ENCODE measurements around the gene NFATC4. TPM values are rescaled to one million over a fixed set of nuclear protein-coding genes. Genes with fewer than 3 reads are reported as not detected.
A peak's percentile ranks its signal among the peaks of the same experiment; 100 is the strongest.
"Not testable (repeated sequence)": the region's sequence is repeated elsewhere in the genome, so short reads cannot be mapped to it uniquely, and the experiment has no call there.

NFATC4 gene
- total and polyA plus RNA-seq, 9 donors = 35.2 to 71.1 (median 52.0) TPM

DNA sequence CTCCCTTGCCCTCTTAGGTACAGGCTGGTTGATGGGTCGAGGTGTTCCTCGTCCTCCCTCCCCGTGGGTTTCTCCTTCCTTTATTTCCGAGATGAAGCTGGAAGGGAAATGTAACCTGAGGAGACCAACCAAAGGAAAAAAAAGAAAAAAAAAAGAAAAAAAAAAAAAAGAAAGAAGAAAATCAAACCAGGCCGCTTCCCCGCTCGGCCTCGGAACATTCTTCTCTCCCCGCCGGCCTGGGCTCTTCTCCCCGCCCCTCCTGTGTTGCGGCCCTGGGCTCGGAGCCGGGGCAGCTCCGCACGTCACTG is 1.6 kb upstream of the NFATC4 start:
- no peak for DNase-seq
- Histone ChIP-seq H3K36me3 (ENCODE audit: control insufficient read depth, insufficient read depth, low read length) (no peaks in the 10 kb centered on the region), H3K4me1 (ENCODE audit: control insufficient read depth, insufficient read depth, low read length) (peaks cover 45% of the 10 kb centered on the region), H3K4me3 (ENCODE audit: low read length) (peak overlapping the region; percentile 41), H3K9me3 (replicated peaks; ENCODE audit: control insufficient read depth, low read depth, low read length) (no peaks in the 10 kb centered on the region), H3K27ac (ENCODE audit: low read length) (peak overlapping the region; percentile 98), H3K27me3 (ENCODE audit: control insufficient read depth, insufficient read depth, low read length) (peaks cover 5% of the 10 kb centered on the region)
- WGBS (ENCODE audit: insufficient coverage) = 0% methylated on average over 1 of the region's 16 CpGs

DNA sequence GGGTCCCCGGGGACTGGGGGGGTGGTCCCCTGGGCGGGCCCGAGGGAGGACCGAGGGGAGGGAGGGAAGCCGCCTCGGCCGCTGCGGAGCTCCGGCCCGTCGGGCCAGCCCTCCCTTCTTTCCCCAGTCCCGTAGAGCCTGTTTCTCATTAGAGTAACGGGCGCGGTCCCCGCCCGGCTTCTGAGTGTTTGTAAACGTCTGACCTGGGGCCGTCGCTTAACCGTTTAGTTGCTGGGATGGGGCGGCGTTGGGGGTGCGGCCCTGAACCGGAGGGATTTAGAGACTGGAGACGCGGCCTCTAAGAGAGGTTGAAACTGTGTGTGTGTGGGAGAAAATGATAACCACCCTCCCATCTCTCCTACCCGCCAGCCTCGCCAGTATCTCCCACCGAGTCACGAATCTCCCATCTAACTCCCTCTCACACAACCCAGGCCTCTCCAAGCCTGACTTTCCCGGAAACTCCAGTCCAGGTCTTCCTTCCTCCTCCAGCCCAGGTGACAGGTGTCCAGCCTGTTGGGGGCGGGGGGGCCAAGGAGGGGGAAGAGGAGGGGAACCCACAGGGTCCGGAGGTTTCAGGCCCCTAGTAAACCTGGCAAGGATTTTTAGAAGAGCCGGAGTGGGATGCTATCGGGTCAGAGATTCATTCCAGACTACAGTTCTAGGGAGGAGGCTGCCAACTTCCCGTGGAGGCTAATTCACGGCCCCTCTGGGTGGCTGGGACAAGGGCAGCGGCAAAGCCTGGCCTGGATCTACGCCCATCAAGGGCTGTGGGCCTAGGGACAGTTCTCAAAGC is 1.1 kb upstream of the NFATC4 start:
- peak; percentile 97 for DNase-seq
- Histone ChIP-seq H3K9me3 (replicated peaks; ENCODE audit: control insufficient read depth, low read depth, low read length) (no peaks in the 10 kb centered on the region), H3K4me3 (ENCODE audit: low read length) (peak overlapping the region; percentile 41), H3K36me3 (ENCODE audit: control insufficient read depth, insufficient read depth, low read length) (no peaks in the 10 kb centered on the region), H3K27ac (ENCODE audit: low read length) (peak overlapping the region; percentile 98), H3K4me1 (ENCODE audit: control insufficient read depth, insufficient read depth, low read length) (peaks cover 48% of the 10 kb centered on the region), H3K27me3 (ENCODE audit: control insufficient read depth, insufficient read depth, low read length) (peaks cover 5% of the 10 kb centered on the region)
- under 1% methylated on average over 16 of the region's 40 CpGs for WGBS (ENCODE audit: insufficient coverage)

DNA sequence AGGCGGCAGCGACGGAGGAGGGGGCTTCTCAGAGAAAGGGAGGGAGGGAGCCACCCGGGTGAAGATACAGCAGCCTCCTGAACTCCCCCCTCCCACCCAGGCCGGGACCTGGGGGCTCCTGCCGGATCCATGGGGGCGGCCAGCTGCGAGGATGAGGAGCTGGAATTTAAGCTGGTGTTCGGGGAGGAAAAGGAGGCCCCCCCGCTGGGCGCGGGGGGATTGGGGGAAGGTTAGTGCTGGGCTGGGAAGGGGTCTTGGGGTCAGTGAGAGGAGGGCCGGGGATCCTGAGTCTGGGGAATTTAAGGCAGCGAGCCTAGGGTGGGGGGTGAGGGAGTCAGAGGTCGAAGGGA is 203 bp downstream of the NFATC4 start:
- 0% methylated on average over 9 of the region's 15 CpGs for WGBS (ENCODE audit: insufficient coverage)
- Histone ChIP-seq H3K27me3 (ENCODE audit: control insufficient read depth, insufficient read depth, low read length) (peaks cover 5% of the 10 kb centered on the region), H3K36me3 (ENCODE audit: control insufficient read depth, insufficient read depth, low read length) (peaks cover 11% of the 10 kb centered on the region), H3K4me3 (ENCODE audit: low read length) (peak overlapping the region; percentile 77), H3K9me3 (replicated peaks; ENCODE audit: control insufficient read depth, low read depth, low read length) (no peaks in the 10 kb centered on the region), H3K4me1 (ENCODE audit: control insufficient read depth, insufficient read depth, low read length) (peaks cover 55% of the 10 kb centered on the region), H3K27ac (ENCODE audit: low read length) (peak overlapping the region; percentile 93)
- DNase-seq = no peak

DNA sequence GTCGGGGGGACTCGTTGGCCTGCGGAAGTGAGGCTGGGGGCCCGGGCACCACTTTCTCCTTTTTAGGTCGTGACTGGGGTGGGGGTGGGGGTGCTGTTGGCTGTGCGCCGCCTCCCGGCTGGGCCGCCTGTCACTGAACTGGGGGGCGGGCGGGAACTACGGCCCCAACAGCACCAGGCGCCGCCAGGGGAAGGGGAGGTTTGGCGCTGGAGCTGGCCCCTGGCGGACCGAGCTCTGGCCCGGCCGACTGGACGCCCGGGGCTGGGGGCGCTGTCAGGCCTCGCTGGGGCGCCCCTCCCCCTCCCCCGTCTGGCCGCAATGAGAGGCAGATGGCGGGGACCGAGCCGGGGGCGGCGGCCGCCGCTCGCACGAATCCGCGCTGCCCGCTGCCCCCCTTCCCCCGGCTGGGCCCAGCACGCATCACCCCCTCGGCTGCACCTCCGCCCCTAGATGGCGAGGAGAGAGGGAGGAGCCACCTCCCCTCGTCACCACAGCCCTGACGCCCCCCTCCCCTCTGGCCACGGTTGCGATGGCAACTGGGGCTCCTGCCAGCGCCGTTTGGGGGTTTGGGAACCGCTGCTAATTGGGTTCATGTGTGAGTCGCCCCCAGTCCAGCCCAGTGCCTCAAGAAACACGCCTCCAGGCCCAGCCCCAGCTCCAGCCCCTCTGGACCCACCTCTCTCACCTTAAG is 723 bp downstream of the NFATC4 start:
- H3K9me3 ChIP-seq (replicated peaks; ENCODE audit: control insufficient read depth, low read depth, low read length) = no peaks in the 10 kb centered on the region
- peak overlapping the region; percentile 77 for H3K4me3 ChIP-seq (ENCODE audit: low read length)
- peak; percentile 91 for DNase-seq
- H3K36me3 ChIP-seq (ENCODE audit: control insufficient read depth, insufficient read depth, low read length) = peaks cover 17% of the 10 kb centered on the region
- peak overlapping the region; percentile 93 for H3K27ac ChIP-seq (ENCODE audit: low read length)
- peaks cover 55% of the 10 kb centered on the region for H3K4me1 ChIP-seq (ENCODE audit: control insufficient read depth, insufficient read depth, low read length)
- peaks cover 5% of the 10 kb centered on the region for H3K27me3 ChIP-seq (ENCODE audit: control insufficient read depth, insufficient read depth, low read length)
- WGBS (ENCODE audit: insufficient coverage) = under 1% methylated on average over 39 of the region's 52 CpGs

DNA sequence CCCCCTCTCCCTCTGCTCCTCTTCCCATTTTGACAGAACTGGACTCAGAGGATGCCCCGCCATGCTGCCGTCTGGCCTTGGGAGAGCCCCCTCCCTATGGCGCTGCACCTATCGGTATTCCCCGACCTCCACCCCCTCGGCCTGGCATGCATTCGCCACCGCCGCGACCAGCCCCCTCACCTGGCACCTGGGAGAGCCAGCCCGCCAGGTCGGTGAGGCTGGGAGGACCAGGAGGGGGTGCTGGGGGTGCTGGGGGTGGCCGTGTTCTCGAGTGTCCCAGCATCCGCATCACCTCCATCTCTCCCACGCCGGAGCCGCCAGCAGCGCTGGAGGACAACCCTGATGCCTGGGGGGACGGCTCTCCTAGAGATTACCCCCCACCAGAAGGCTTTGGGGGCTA is 1.5 kb downstream of the NFATC4 start:
- peak overlapping the region; percentile 89 for H3K27ac ChIP-seq (ENCODE audit: low read length)
- peak overlapping the region; percentile 77 for H3K4me3 ChIP-seq (ENCODE audit: low read length)
- peaks cover 24% of the 10 kb centered on the region for H3K36me3 ChIP-seq (ENCODE audit: control insufficient read depth, insufficient read depth, low read length)
- H3K27me3 ChIP-seq (ENCODE audit: control insufficient read depth, insufficient read depth, low read length) = peaks cover 5% of the 10 kb centered on the region
- WGBS (ENCODE audit: insufficient coverage) = 46% methylated on average over 3 of the region's 20 CpGs
- DNase-seq = no peak
- no peaks in the 10 kb centered on the region for H3K9me3 ChIP-seq (replicated peaks; ENCODE audit: control insufficient read depth, low read depth, low read length)
- peaks cover 55% of the 10 kb centered on the region for H3K4me1 ChIP-seq (ENCODE audit: control insufficient read depth, insufficient read depth, low read length)

DNA sequence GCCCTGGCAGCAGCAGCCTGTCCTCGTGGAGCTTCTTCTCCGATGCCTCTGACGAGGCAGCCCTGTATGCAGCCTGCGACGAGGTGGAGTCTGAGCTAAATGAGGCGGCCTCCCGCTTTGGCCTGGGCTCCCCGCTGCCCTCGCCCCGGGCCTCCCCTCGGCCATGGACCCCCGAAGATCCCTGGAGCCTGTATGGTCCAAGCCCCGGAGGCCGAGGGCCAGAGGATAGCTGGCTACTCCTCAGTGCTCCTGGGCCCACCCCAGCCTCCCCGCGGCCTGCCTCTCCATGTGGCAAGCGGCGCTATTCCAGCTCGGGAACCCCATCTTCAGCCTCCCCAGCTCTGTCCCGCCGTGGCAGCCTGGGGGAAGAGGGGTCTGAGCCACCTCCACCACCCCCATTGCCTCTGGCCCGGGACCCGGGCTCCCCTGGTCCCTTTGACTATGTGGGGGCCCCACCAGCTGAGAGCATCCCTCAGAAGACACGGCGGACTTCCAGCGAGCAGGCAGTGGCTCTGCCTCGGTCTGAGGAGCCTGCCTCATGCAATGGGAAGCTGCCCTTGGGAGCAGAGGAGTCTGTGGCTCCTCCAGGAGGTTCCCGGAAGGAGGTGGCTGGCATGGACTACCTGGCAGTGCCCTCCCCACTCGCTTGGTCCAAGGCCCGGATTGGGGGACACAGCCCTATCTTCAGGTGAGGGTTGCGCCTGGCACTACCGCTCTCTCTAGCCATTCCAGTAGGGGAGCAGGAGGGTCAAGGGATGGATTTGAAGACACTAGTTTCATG is 2.1 kb downstream of the NFATC4 start:
- peaks cover 29% of the 10 kb centered on the region for H3K36me3 ChIP-seq (ENCODE audit: control insufficient read depth, insufficient read depth, low read length)
- WGBS (ENCODE audit: insufficient coverage) = 50% methylated on average over 6 of the region's 32 CpGs
- no peak overlapping the region for H3K4me3 ChIP-seq (ENCODE audit: low read length)
- peak overlapping the region; percentile 35 for H3K27ac ChIP-seq (ENCODE audit: low read length)
- H3K27me3 ChIP-seq (ENCODE audit: control insufficient read depth, insufficient read depth, low read length) = peaks cover 5% of the 10 kb centered on the region
- no peaks in the 10 kb centered on the region for H3K9me3 ChIP-seq (replicated peaks; ENCODE audit: control insufficient read depth, low read depth, low read length)
- DNase-seq = no peak
- peaks cover 54% of the 10 kb centered on the region for H3K4me1 ChIP-seq (ENCODE audit: control insufficient read depth, insufficient read depth, low read length)

DNA sequence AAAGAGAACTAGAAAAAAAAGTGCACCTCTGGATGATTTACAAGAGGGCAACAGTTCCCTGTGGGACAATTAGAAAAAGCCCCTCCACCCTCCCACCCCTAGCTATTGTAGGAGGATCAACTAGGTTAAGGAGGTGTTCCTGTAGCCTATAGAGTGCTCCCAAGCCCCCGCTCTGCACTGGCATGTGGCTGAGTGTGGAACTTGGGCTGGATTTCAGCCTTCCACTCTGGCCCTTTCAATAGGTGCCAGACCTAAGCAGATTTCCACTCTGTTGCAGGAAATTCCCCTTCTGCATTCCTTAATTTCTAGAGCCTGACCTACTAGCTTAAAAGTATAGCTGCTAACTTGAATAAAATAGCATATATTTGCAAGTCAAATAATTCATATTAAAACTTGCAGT is 2.8 kb downstream of the NFATC4 start:
- Histone ChIP-seq H3K27me3 (ENCODE audit: control insufficient read depth, insufficient read depth, low read length) (peaks cover 5% of the 10 kb centered on the region), H3K4me3 (ENCODE audit: low read length) (no peak overlapping the region), H3K27ac (ENCODE audit: low read length) (peak overlapping the region; percentile 35), H3K36me3 (ENCODE audit: control insufficient read depth, insufficient read depth, low read length) (peaks cover 36% of the 10 kb centered on the region), H3K4me1 (ENCODE audit: control insufficient read depth, insufficient read depth, low read length) (peaks cover 49% of the 10 kb centered on the region), H3K9me3 (replicated peaks; ENCODE audit: control insufficient read depth, low read depth, low read length) (no peaks in the 10 kb centered on the region)
- WGBS (ENCODE audit: insufficient coverage) = no CpG with 5 or more reads among the region's 1 CpG
- peak; percentile 66 for DNase-seq

DNA sequence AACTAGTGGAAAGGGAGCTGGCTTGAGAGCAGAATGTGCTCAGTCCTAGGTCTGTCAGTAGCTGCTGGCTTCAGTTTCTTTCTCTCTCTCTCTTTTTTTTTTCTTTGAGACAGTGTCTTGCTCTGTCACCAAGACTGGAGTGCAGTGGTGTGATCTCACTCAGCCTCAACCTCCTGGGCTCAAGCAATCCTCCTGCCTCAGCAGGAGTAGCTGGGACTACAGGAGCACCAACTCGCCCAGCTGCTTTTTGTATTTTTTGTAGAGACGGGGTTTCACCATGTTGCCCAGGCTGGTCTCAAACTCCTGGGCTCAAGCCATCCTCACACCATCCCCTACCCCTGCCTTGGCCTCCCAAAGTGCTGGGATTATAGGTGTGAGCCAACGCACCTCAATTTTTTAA is 3.6 kb downstream of the NFATC4 start:
- not testable (repeated sequence) for H3K27me3 ChIP-seq (ENCODE audit: control insufficient read depth, insufficient read depth, low read length); H3K27ac ChIP-seq (ENCODE audit: low read length); H3K4me3 ChIP-seq (ENCODE audit: low read length); DNase-seq; H3K9me3 ChIP-seq (replicated peaks; ENCODE audit: control insufficient read depth, low read depth, low read length)
- peaks cover 44% of the 10 kb centered on the region for H3K4me1 ChIP-seq (ENCODE audit: control insufficient read depth, insufficient read depth, low read length)
- no CpG with 5 or more reads among the region's 3 CpGs for WGBS (ENCODE audit: insufficient coverage)
- H3K36me3 ChIP-seq (ENCODE audit: control insufficient read depth, insufficient read depth, low read length) = peaks cover 43% of the 10 kb centered on the region

DNA sequence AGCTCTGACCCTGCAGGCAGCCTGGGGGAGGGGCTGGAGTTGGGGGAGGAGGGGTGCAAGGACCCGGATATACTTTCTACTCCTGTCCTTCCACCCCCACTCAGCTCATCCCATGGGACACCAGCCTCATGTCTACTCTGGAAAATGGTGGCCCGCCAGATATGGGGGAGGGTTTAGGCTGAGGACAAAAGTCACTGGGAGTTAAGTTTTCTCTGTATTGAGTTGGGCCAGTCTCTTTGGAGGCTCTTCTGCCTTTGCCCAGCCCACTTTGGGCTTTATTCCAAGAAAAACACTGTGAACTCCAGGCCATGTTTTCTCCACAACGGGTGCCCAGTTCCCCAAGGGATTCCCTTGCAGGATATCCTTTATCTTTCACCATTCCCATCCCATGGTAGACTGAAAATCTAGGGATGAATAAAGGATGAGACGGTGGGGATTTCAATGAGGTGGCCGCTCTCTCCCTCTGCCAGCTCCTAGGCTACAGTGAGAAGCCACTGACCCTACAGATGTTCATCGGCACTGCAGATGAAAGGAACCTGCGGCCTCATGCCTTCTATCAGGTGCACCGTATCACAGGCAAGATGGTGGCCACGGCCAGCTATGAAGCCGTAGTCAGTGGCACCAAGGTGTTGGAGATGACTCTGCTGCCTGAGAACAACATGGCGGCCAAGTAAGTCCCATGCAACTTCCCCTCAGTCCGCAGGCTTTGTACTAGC is 4.9 kb downstream of the NFATC4 start:
- Histone ChIP-seq H3K4me1 (ENCODE audit: control insufficient read depth, insufficient read depth, low read length) (peaks cover 40% of the 10 kb centered on the region), H3K27ac (ENCODE audit: low read length) (no peak overlapping the region), H3K36me3 (ENCODE audit: control insufficient read depth, insufficient read depth, low read length) (peaks cover 55% of the 10 kb centered on the region), H3K9me3 (replicated peaks; ENCODE audit: control insufficient read depth, low read depth, low read length) (no peaks in the 10 kb centered on the region), H3K27me3 (ENCODE audit: control insufficient read depth, insufficient read depth, low read length) (peaks cover 3% of the 10 kb centered on the region), H3K4me3 (ENCODE audit: low read length) (no peak overlapping the region)
- peak; percentile 70 for DNase-seq
- 94% methylated on average over 6 of the region's 12 CpGs for WGBS (ENCODE audit: insufficient coverage)

All from muscle of leg (tissue), 11 donors.